Umbilical cord (tissue), 2 donors: ENCODE measurements around the gene TBC1D14. TPM values are rescaled to one million over a fixed set of nuclear protein-coding genes. Genes with fewer than 3 reads are reported as not detected.

Experiments
- DNase-seq: peaks from one replicate; pipeline ENCODE4 v3.0.0-alpha.2; 2015; ENCODE audit warnings: low spot score
- total RNA-seq: library from RNA; depleted of rRNA; stranded (reverse); fragments of >200 nt; gene quantifications from one replicate; pipeline ENCODE4 v1.2.3, GENCODE V29; 2014; ENCODE audit warnings: low replicate concordance; ENCODE audit not compliant: insufficient read depth

The TBC1D14 gene, protein sequence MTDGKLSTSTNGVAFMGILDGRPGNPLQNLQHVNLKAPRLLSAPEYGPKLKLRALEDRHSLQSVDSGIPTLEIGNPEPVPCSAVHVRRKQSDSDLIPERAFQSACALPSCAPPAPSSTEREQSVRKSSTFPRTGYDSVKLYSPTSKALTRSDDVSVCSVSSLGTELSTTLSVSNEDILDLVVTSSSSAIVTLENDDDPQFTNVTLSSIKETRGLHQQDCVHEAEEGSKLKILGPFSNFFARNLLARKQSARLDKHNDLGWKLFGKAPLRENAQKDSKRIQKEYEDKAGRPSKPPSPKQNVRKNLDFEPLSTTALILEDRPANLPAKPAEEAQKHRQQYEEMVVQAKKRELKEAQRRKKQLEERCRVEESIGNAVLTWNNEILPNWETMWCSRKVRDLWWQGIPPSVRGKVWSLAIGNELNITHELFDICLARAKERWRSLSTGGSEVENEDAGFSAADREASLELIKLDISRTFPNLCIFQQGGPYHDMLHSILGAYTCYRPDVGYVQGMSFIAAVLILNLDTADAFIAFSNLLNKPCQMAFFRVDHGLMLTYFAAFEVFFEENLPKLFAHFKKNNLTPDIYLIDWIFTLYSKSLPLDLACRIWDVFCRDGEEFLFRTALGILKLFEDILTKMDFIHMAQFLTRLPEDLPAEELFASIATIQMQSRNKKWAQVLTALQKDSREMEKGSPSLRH
- total RNA-seq, result 35.6 TPM

DNA sequence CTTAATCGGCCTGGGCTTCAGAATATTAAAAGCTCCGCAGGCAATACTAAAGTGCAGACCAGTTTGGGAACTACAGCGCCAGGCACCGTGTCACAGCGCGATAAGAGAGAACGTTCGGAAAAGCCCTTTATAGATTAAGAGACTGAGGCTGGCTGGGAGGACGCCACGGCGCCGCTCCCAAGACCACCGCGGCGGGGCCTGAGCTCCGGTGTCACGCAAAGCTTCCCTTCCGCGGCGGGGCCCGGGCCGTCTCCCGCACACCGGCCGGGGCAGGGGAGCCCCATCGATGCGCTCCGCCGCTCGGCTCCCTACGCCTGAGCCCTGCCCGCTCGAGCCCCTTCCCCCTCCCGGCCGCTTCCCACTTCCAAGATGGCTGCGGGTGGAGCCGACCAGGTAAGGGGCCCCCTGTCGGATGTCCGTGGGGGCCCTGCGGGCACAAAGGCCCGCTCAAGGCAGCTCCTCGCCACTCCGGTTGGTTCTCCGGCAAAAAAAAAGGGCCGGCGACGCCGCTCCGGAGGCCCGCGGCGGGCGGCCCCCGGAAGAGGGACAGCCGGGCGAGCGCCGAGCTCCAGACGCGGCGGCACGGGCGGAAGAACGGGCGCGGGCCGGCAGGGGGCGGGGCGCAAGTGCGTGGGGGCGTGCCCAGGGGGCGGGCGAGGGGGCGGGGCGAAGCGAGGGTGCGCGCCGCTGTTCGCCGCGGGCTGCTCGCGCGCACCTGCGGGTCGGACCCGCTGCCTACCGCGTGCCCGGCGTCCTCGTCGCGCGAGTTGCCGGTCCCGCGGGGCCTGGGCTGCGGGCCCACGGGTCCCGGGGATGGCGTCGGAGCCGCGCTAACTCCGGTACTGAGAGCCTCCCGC lies at the start of gene TBC1D14:
TSS of gene TBC1D14 (plus strand) at position 714 of the 857 bp plus-strand sequence. CDS start 13,564 bp downstream, outside the sequence.
- DNase-seq, result peak; percentile 93

DNA sequence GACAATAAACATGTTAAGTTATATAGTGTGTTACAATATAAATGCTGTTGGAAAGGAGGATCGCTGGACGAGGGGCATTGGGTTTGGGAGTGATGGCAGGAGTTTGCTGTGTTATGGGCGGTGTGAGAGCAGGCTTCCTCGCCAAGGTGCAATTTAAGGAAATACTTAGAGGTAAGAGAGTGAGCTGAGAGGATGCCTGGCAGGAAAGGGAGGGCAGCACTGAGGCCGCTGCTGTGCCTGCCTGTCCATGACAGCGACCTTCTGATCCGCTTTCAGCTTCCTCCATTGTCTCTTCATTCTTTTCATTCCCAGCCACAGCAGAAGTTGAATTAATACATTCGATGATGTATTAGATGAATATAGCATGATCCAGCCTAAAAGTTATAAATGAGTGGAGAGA lies 41.2 kb upstream of the TBC1D14 start:
- no peak for DNase-seq

DNA sequence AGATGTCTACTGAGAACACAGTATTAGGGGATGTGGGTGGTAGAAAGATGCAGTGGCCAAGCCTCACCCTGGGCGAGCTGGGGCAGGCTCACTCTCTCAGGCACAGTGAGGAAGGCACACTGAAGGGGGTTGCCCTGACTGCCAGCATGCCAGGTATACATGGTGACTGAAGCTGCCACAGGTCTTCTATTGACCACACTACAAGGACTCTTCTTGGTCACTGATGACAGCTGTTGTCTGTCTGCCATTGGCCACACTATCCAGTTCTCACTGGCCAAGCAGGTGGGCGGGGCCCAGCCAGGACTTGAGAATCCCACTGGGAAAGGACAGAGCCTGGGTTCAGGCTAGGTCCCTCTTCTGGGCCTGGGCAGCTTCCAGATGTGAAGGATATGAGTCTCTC lies 39.7 kb upstream of the TBC1D14 start:
- DNase-seq, result no peak

DNA sequence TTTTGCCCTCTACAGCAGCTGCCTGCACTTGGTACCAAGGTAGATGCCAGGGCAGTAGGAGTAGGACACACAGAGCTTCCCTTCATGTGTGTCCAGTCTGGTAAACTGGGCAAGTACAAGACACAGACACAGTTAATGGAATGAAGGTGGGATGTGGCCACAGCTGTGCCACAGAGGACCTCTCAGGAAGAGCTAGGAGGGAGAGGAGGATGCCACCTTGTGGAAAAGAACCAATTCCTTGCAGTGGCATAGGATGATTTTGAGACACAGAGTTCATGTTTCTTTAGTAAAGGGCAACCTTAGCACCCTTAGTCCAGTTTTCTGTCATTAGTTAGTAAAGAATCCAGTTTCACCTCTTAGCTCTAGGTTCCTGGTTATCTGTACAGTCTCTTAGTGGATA lies 36.3 kb upstream of the TBC1D14 start:
- no peak for DNase-seq

DNA sequence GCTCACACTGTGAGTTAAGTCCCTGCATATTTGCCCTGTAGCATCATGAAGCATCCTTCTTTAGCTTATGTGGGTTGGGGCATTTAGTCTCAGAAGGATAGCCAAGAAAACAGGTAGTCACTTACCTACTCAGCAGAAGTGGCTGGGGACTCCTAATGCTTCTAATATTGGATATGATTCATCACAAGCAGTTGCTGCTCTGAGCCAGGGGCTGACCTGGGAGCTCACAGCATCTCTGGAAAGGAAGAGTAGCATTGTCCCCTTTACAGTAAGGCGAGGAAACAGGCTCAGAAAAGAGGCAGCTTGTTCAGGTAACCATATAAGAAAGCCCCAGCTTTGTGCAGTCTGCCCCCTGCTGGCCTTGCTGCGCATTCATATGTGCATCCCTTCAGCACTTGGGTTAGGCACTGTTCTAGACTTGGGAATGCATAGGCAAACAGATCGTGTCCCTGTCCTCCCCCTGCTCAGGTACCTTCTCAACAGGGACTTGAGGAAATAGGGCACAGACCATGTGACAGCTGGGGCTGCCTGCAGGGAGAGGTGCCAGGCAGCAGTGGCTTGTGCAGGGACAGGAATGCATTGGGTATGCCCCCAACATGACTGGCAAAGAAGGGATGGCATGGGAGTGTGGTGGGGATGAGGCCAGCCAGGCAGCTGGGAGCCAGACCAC lies 35.7 kb upstream of the TBC1D14 start:
- peak; percentile 50 for DNase-seq

DNA sequence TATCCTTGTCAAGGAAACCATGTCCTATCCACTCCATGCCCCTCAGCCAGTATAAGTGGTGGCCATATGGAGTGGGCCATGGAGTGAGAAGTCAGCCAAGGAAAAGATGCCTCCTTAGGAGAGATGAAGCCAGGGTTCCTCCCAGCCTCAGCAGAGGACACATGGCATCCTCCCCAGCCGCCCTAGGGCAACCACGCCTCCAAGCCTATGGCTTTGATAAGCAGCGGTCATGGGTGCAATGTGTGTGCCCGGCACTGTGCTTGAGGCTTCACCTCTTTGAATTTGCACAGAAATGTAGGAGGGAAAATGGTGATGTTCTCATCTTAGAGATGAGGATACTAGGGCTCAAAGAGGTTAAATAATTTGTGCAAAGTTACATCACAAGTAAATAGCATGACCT lies 34.6 kb upstream of the TBC1D14 start:
- DNase-seq, result no peak

DNA sequence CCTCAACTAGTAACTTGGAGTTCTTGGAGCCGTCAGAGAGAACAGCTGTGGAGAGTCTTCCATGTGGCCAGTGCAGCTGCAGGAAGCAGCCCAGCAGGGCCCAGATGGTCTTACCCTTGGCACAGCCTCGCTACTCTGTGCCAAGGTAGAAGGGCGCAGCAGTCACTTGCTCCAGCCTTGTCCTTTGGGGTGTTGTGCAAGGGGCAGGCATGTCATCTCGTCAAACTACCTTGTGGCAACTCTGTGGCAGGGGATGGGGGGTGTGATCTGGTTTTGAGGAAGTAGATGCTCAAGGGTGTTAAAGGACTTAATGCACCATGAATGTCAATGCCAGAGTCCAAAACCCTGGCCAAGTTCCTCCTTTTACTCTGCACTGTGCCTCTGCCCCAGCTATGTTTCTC lies 34.2 kb upstream of the TBC1D14 start:
- peak; percentile 28 for DNase-seq

DNA sequence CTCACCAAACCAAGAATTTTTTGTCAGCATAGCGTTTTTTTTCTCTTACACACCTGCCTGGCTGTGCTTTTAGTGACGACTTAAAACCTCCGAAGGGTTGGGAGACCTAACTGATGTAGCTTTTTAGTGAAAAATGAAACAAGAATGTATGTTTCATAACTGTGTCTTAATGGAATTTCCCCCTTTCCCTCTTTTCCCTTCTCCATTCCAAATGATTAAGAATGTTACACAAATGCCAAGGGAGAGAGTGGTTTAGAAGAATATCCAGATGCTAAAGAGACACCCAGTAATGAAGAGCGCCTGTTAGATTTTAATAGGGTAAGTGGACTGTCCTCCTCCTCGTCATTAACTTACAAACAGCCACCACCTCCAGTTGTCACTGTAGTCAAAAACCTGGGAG lies 33.2 kb upstream of the TBC1D14 start:
- no peak for DNase-seq

DNA sequence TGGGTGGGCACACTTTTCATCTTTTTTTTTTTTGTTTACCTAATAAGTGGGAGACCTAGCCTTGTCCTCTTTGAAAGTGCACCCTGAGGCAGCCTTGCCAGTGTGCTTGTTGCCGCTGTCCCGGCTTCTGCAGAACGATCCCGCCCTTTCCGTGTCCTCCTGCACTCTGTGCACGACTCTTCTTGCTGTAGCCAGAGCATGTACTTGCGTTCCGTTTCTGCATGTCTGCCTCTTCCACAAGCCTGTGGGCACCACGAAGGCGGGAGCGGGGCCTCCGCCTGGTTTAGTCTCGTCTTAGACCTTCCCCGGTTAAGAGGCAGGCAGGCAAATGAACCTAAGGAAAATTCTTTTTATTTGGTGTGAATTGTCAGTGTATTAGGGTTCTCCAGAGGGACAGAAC lies 32.6 kb upstream of the TBC1D14 start:
- DNase-seq, result no peak

DNA sequence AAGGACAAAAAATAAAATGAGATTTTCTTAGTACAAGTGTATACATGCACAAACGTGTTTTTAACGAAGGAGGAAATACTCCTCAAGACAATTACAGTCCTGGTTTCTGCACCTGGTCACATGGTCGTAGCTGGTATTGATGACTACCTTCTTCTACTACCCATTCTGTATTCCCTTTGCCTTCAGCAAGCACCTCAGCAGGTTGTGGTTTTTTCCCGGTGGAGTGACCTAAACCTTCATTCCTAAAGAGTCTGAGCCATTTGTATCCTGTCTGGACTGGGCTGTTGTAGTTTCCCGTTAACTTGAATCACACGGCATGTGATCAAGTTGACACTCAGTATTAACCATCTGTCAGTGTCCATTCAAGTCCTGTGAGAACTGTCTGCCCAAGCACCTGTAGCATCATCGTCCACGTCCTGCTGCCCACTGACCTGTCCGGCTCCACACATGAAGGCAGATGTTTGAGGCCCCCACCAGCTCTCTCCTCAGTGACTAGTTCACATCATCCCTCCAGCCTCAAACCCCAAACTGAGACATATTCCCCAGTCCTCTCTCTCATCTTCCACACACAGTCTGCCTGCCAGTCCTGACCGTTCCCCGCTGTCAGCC lies 31.1 kb upstream of the TBC1D14 start:
- DNase-seq, result no peak

DNA sequence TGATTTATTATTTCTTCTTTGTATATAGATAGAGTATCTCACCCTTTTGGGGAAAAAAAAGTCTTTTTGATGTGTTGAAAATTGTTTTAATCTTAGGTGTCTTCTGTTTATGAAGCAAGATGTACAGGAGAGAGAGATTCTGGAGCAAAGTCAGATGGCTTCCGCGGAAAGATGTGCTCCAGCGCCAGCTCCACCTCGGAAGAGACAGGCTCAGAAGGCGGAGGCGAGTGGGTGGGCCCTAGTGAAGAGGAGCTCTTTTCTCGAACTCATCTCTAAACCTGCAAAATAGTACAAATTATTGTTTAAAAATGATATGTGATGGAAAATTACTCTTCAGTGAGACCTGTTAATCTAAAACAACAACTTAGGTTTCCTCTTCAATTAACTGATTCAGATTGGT lies 28.9 kb upstream of the TBC1D14 start:
- DNase-seq, result no peak

DNA sequence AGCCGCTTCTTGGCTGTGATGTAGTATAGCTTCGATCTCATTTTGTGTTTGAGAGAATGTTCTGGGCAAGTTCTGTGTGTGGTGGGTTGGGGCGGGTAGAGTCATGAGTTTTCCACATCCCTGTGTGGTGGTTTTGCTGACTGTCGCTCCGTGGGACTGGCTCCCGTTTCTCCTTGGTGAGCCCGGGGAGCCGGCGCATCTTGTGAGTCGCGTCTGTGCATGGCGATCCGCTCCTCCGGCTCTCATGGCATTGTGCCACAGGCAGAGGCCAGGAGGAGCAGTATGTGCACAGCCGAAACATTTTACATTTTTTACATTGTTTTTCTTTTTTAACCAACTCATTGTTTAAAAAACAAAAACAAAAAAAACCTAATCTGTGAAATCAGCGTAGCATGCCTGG lies 27.7 kb upstream of the TBC1D14 start:
- no peak for DNase-seq

DNA sequence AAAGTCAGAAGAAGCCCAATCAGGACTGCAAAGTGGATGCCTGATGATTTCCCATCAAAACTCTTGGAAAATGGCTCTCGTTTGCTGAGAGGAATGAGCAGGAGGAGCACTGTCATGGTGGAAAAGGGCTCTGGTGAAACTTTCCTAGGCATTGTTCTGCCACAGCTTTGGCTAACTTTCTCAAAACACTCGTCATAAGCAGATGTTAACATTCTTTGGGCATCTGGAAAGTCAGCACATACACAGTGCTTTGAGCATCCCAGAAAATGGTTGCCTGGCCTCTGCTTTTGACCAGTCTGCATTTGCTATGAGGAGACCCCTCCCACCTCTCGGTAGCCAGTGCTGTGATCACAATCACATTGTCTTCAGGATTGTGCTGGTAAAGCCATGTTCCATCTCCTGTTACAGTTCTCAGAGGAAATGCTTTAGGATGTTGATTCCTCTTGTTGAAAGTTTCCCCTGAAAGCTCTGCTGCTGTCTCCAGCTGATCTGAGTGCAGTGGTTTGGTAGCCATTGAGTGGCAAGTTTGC lies 25.2 kb upstream of the TBC1D14 start:
- DNase-seq, result no peak

DNA sequence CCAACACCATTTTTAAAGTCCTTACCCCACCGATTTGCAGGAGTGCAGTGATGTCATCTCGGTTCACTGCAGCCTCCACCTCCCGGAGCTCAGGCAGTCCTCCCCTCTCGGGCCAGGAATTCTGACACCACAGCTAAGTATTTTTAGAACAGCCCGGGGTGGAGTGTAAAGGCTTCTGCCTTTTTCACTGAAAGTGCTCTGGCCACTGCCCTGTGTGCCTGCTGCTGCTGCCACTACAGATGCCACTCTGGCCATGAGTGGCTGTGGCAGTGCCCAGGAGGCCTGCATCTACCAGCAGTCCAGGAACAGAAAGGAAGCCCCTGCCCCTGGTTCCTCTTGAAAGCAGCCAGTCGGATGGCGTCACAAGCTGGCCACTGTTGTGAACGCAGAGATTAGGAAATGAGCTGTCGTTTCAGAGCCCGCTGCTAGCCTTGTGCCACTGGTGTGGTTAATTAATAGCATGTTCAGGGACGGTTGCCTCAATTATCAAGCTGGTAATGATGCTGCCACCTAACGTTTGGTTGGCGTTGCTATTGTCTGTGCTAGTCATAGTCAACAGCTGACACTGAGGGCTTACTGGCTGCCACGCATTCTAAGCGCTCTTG lies 23.6 kb upstream of the TBC1D14 start:
- peak; percentile 31 for DNase-seq

DNA sequence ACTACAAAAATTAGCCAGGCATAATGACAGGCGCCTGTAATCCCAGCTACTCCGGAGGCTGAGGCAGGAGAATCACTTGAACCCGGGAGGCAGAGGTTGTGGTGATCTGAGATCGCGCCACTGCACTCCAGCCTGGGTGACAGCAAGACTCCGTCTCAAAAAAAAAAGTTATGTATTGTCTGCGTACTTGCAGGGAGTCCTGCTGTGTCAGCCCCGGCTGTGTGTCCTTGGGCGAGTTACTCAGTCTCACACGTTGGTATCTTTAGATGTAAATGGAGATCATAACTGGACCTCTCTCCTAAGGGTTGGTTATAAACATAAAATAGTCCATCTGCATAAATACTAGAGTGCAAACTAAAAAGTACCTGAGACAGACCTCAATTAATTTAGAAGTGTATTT lies 22.7 kb upstream of the TBC1D14 start:
- no peak for DNase-seq

DNA sequence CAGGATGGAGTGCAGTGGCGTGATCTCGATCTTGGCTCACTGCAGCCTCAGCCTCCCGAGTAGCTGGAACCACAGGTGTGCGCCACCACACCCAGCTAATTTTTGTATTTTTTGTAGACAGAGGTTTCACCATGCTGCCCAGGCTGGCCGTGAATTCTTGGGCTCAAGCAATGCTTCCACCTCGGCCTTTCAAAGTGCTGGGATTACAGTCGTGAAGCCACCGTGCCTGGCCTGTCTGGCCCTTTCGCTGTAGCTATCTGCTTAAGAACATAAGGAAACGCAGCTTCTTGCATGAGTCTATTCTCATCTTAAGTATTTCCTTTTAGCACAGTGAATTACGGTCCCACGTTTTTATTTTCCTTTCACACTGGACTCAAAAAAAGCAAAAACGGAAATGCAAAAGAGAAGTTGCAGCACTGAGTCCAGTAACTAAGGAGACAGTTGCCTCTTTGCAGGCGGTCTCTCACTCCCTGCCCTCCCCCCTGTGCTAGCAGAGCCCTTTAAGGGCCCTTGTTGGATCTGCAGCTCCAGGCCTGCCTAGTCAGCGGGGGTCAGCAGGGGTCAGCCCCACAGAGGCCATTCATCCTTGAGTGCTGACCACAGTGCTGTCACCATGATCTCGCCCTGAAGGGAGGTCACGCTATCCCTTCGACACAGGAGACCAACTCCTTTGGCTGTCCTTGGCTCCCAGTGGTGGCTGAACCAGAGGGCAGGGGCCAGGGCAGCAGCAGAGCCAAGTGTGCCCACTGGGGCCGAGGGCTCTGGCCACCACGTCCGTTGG lies 21.8 kb upstream of the TBC1D14 start:
- DNase-seq, result no peak

DNA sequence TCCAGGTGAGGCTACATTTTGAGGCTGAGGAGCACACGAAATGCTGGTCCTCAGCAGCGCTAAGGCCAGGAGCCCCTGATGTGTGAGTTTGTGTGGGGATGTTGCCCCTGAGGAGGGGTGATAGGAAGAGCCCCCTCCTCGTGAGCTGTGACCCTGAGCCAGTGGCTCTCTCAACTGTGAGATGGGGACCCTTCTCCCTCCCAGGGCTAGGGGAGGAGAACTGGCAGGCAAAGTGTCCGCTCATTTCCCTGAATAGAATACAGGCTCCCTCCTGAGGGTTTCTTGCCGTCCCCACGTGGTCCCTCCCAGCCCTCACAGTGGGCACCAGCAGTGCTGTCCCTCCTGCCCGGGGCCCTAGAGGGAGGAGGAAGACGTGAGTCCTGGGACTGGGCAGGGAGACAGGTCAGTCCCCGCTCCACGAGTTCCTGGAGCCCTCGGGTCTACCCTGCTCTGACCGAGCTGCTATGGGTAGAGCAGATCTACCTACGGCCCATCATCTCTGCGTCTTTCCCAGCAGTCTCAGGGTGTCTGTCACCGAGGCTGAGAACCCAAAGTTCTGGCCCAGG lies 21.0 kb upstream of the TBC1D14 start:
- DNase-seq, result no peak

DNA sequence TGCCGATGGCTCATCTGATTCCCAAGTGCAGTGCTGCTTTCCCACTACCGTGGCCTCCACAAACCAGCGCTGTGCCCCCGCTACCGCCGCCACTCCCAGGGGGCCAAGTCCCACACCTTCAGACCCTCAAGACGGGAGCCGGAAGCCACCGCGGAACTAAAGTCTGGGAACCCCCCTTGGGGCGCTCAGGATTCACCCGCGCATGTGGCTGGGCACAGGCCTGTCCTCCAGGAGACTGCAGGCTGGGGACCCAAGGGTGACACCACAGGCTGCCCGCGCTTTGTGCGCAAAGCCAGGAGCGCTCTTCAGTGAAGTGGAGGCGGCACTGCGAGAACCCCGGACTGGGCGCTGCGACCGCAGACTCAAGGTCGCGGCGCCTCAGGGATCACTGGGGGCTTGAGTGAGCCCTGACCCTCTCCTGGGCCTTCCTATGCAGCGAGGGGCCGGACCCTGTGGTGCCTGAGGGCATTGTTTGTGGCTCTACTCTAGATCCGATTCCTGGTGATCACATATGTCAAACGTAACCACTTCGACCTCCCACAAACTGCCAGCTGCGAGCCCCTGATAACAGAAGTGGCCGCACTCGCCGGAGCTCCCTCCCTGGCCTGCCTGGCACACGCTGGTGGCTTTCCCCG lies 20.4 kb upstream of the TBC1D14 start:
- DNase-seq, result no peak
